LNCaP clone FGC (cell line): ENCODE data around the gene SCRN1.

Source experiments
- DNase-seq: peaks from one replicate; pipeline ENCODE4 v3.0.0-alpha.2; 2011; ENCODE audit warnings: low read depth
- H3K4me3 ChIP-seq: 2 replicates; pipeline ENCODE4 v1.5.1; 2011; ENCODE audit warnings: mild to moderate bottlenecking, low read depth, low read length, control low read depth
- TF ChIP-seq, protein P1 (sequence below): IDR thresholded peaks from 2 replicates; pipeline ENCODE4 v1.5.1; 2012; ENCODE audit warnings: mild to moderate bottlenecking; ENCODE audit not compliant: control insufficient read depth, insufficient read depth; ENCODE audit errors: extremely low read depth

SCRN1 gene

DNA sequence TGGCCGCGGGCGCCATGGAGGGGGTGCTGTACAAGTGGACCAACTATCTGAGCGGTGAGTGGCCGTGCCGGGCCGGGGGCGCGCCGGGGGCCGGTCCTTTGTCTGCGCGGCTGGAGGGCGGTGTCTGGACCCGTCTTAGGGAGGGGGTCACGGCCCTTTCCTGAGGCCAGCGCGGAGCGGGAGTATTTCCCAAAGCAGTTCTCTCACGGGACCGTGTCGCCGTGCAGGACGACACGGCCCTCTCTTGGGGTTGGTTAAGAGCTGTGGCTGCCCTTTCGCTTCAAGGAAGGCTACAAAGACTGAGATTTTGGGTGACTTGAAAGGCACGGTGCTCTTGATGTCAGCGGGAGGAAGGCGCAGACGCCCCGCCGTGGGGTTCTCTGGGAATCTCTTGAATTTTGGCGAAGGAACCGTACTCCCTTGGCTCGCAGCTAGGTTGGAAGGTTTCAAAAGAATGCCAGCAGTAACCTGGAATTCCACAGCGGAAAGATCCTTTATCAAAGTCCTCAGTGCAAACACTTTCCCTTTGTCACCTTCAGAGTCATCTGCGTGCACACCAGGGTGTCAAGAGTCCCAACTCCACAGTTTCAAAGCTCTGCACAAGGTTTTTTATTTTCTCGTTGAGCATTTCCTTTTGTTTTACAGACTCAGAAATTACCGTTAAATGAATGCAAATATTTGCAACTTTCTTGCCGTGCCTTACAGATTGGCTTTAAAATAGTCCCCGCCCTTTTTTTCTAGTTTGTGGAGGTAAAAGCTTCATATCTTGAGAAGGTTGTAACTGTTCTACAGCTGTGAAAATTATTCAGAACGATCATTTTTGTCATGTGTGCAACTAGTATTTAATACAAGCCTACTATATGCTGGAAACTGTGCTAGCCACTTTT lies 39.4 kb upstream of the SCRN1 start:
- DNase-seq: no peak
- TF ChIP-seq, protein P1, sequence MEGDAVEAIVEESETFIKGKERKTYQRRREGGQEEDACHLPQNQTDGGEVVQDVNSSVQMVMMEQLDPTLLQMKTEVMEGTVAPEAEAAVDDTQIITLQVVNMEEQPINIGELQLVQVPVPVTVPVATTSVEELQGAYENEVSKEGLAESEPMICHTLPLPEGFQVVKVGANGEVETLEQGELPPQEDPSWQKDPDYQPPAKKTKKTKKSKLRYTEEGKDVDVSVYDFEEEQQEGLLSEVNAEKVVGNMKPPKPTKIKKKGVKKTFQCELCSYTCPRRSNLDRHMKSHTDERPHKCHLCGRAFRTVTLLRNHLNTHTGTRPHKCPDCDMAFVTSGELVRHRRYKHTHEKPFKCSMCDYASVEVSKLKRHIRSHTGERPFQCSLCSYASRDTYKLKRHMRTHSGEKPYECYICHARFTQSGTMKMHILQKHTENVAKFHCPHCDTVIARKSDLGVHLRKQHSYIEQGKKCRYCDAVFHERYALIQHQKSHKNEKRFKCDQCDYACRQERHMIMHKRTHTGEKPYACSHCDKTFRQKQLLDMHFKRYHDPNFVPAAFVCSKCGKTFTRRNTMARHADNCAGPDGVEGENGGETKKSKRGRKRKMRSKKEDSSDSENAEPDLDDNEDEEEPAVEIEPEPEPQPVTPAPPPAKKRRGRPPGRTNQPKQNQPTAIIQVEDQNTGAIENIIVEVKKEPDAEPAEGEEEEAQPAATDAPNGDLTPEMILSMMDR: no peak
- peak overlapping the region; percentile 85 for H3K4me3 ChIP-seq

DNA sequence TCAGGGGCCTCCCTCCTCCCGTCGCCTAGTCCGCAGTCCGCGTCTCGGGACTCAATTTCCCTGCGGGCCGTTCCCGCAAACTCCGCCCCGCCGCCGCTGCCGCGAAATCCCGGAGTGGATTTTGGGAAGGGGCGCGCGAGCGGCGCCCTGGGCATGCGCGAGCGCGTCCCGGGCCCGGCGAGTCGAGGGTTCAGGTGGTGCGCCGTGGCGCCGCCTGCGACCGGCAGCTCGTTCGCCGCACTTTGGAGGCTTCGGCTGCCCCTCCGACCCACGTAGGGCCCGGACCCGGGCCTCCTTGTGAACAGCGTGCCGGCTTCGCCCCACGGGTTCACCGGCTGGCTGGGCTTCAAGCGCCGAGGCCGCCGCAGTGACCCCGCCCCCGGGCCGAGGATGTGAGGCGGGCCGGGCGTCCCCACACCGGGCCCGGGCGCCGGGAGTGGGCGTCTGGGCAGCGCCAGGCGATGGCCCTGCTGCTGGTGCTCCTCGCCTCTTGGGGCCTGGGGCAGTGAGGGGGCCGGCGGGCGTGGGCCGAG lies 38.7 kb upstream of the SCRN1 start, which contains the start of gene PLEKHA8:
Gene PLEKHA8 (plus strand): TSS at position 197 of the 533 bp plus-strand sequence. CDS start 351 bp downstream, outside the sequence.
- peak; percentile 38 for DNase-seq
- TF ChIP-seq, protein P1: no peak
- H3K4me3 ChIP-seq: peak within 1 kb of the TSS; percentile 85

DNA sequence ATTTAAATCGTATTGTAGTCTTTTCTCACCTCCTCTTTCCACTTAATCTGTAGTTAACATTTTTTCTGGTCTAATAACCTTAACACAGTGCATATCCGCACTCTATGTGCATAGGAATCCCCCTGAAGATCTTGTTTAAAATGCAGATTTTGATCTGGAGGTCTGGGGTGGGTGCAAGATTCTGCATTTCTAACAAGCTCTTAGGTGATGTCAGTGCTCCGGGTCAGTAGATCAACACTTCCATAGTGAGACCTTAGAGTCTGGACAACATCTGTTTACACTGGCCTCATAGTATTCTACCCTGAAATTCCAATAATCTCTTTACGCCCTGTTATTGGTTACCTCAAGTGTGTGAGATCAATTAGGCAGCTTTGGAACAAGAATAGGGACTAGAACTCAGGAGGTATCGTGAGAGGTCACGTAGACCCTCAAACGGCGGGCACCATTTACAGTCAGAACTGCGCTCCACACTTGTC lies 38.2 kb upstream of the SCRN1 start:
- no peak for DNase-seq
- TF ChIP-seq, protein P1: no peak

DNA sequence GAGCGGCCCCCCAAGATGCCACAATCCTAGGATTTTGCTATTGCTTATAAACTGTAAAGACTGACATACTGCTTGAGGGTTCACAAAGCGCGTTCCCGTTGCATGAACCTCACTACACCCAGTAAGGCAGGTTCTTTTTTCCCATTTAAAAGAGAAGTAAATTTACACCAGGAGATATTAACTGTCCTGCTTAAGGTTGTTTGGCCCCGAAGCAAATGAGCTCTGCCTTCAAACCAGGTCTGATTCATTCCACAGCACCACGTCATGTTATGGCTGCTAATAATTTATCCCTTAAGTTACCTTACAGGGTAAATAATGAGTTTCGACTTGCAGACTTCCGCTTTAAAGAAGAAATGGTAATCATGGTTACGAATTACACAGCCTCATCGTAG lies 37.5 kb upstream of the SCRN1 start:
- H3K4me3 ChIP-seq: peak overlapping the region; percentile 85
- TF ChIP-seq, protein P1: no peak
- DNase-seq: no peak

More for the DNA sequence above, 38.2 kb upstream of the SCRN1 start:
- peak overlapping the region; percentile 85 for H3K4me3 ChIP-seq

DNA sequence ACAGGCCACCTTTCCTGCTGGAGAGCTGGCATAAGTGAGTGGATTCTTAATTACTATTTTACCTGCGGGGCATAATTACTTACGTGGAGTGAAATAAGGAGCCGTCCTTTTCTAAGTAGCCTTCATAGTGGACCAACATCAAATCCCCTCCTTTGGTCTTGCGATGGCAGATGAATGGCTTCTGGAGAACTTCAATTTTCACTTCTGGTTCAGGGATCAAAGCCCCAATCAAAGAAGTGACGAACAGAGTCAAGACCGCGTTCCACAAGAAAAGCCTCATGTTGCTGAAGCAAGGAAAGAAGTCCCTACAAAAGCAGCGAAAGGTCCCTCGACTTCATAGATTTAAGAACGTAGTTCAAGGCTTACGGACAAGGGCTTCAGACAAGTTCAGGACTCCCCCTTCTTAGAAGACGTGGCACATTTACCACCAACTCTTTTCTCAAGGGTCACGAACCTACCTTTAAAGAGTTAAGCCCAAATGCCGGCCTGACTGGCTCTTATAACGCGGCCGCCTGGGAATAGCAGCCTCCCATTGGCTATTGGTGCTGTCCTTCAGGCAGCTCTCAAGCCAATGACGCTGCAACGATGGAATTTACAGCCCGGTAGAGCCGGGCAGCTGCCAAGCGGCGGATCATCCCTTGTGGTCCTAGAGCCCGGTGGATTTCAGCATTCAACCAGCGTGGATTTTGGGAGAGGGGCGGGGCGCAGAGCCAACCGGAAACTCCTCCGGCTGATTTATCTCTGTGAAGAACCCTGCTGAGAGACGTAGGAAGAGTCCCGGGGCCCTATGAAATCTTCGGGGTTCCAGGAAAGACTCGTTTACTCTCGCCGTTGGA lies 36.8 kb upstream of the SCRN1 start, which contains the start of gene FKBP14:
Gene FKBP14 (minus strand): TSS at position 474 of the 836 bp plus-strand sequence. CDS start 194 bp downstream, at position 280.
- peak; percentile 99 for DNase-seq
- TF ChIP-seq, protein P1: no peak
- peak within 1 kb of the TSS; percentile 85 for H3K4me3 ChIP-seq

DNA sequence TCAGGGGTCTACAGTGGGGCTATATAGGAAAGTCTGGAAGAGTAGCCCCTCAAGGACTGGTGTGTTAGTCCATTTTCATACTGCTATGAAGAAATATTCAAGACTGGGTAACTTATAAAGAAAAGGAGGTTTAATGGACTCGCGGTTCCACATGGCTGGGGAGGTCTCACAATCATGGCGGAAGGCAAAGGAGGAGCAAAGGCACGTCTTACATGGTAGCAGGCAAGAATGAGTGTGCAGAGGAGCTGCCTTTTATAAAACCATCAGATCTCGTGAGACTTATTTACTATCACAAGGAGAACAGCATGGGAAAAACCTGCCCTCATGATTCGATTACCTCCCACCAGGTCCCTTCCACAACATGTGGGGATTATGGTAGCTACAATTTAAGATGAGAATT lies 33.9 kb upstream of the SCRN1 start:
- no peak overlapping the region for H3K4me3 ChIP-seq
- DNase-seq: no peak
- TF ChIP-seq, protein P1: no peak
